Measurements from ENCODE around the gene RNF220.

- TF ChIP-seq CTCF (IDR thresholded peaks at IDR 0.05; ENCODE audit: extremely low read depth in 1 of 2, insufficient read depth in 1 of 2, low read depth in 1 of 2, low read length in 2 of 2): no peak
- TF ChIP-seq POLR2A (IDR thresholded peaks at IDR 0.05; ENCODE audit: low read depth, low read length): no peak
- no peak for TF ChIP-seq EZH2 (IDR thresholded peaks at IDR 0.05; ENCODE audit: borderline replicate concordance, low read depth, low read length, severe bottlenecking)
- TF ChIP-seq FOS (IDR thresholded peaks at IDR 0.05; ENCODE audit: borderline replicate concordance, insufficient read depth, low read length): no peak
- no peak for TF ChIP-seq POLR2AphosphoS5 (IDR thresholded peaks at IDR 0.05; ENCODE audit: insufficient read depth, low read depth, low read length)
- no peak for TF ChIP-seq MYC (IDR thresholded peaks at IDR 0.05; ENCODE audit: low read depth, low read length)
Measured at GRCh38 chr1:44603718-44604117, 198.7 kb downstream of the RNF220 start.
